ENCODE results near the gene TMEM150C.

Gene TMEM150C

GRCh38 chr4:82561786-82562563 lies at the start of gene TMEM150C:
Gene TMEM150C, minus strand, starts transcription at chr4:82561988. Its CDS starts 57,331 bp downstream, at chr4:82504657.
- DNase-seq (ENCODE audit: insufficient read length, low spot score) (no peak), FAIRE-seq (no peak)
- TF ChIP-seq POLR2A (IDR thresholded peaks at IDR 0.05; ENCODE audit: low read depth, low read length), result 0 out of 2 replicates have a peak, but pooled peaks have one; percentile 14

- FAIRE-seq, result no peak
- TF ChIP-seq POLR2A (IDR thresholded peaks at IDR 0.05; ENCODE audit: low read depth, low read length), result no peak
- DNase-seq (ENCODE audit: insufficient read length, low spot score), result no peak
Observed at GRCh38 chr4:82611527-82611926, 49.7 kb upstream of the TMEM150C start.

GRCh38 chr4:82610041-82610440 lies 48.3 kb upstream of the TMEM150C start:
- FAIRE-seq (no peak), DNase-seq (ENCODE audit: insufficient read length, low spot score) (no peak)
- no peak for TF ChIP-seq POLR2A (IDR thresholded peaks at IDR 0.05; ENCODE audit: low read depth, low read length)

- DNase-seq (ENCODE audit: insufficient read length, low spot score), result no peak
- TF ChIP-seq POLR2A (IDR thresholded peaks at IDR 0.05; ENCODE audit: low read depth, low read length), result no peak
- FAIRE-seq, result no peak
Observed at GRCh38 chr4:82606622-82607021, 44.8 kb upstream of the TMEM150C start.

GRCh38 chr4:82604522-82604921 lies 42.7 kb upstream of the TMEM150C start:
- TF ChIP-seq POLR2A (IDR thresholded peaks at IDR 0.05; ENCODE audit: low read depth, low read length), result no peak
- DNase-seq (ENCODE audit: insufficient read length, low spot score), result no peak

GRCh38 chr4:82601242-82602015 lies 39.6 kb upstream of the TMEM150C start:
- FAIRE-seq (no peak), DNase-seq (ENCODE audit: insufficient read length, low spot score) (no peak)
- no peak for TF ChIP-seq POLR2A (IDR thresholded peaks at IDR 0.05; ENCODE audit: low read depth, low read length)

More at GRCh38 chr4:82604522-82604921, 42.7 kb upstream of the TMEM150C start:
- FAIRE-seq, result no peak

- TF ChIP-seq POLR2A (IDR thresholded peaks at IDR 0.05; ENCODE audit: low read depth, low read length), result no peak
- DNase-seq (ENCODE audit: insufficient read length, low spot score), result no peak
- FAIRE-seq, result no peak
Observed at GRCh38 chr4:82599336-82599735, 37.5 kb upstream of the TMEM150C start.

- no peak for FAIRE-seq
- no peak for DNase-seq (ENCODE audit: insufficient read length, low spot score)
- TF ChIP-seq POLR2A (IDR thresholded peaks at IDR 0.05; ENCODE audit: low read depth, low read length), result no peak
Observed at GRCh38 chr4:82594456-82594855, 32.7 kb upstream of the TMEM150C start.

- DNase-seq (ENCODE audit: insufficient read length, low spot score) (no peak), FAIRE-seq (no peak)
- TF ChIP-seq POLR2A (IDR thresholded peaks at IDR 0.05; ENCODE audit: low read depth, low read length), result no peak
Observed at GRCh38 chr4:82593411-82593810, 31.6 kb upstream of the TMEM150C start.

GRCh38 chr4:82592639-82593038 lies 30.9 kb upstream of the TMEM150C start:
- TF ChIP-seq POLR2A (IDR thresholded peaks at IDR 0.05; ENCODE audit: low read depth, low read length), result no peak
- no peak for FAIRE-seq

GRCh38 chr4:82591592-82591991 lies 29.8 kb upstream of the TMEM150C start:
- TF ChIP-seq POLR2A (IDR thresholded peaks at IDR 0.05; ENCODE audit: low read depth, low read length), result no peak
- DNase-seq (ENCODE audit: insufficient read length, low spot score), result no peak
- FAIRE-seq, result no peak

More at GRCh38 chr4:82592639-82593038, 30.9 kb upstream of the TMEM150C start:
- DNase-seq (ENCODE audit: insufficient read length, low spot score), result no peak

- FAIRE-seq, result no peak
- no peak for TF ChIP-seq POLR2A (IDR thresholded peaks at IDR 0.05; ENCODE audit: low read depth, low read length)
- no peak for DNase-seq (ENCODE audit: insufficient read length, low spot score)
Observed at GRCh38 chr4:82589756-82590155, 28.0 kb upstream of the TMEM150C start.

GRCh38 chr4:82588771-82589270 lies 27.0 kb upstream of the TMEM150C start:
- no peak for DNase-seq (ENCODE audit: insufficient read length, low spot score)
- FAIRE-seq, result no peak
- TF ChIP-seq POLR2A (IDR thresholded peaks at IDR 0.05; ENCODE audit: low read depth, low read length), result no peak

- no peak for TF ChIP-seq POLR2A (IDR thresholded peaks at IDR 0.05; ENCODE audit: low read depth, low read length)
- no peak for DNase-seq (ENCODE audit: insufficient read length, low spot score)
- no peak for FAIRE-seq
Observed at GRCh38 chr4:82587826-82588540, 26.2 kb upstream of the TMEM150C start.

All from H54 (cell line).